SK-N-SH treated with all-trans-retinoic acid at 6 μM for 48 hours (cell line): Measurements from ENCODE around the gene HERC6.
A peak's percentile ranks its signal among the peaks of the same experiment; 100 is the strongest.

Source experiments
- ATAC-seq: fragments of 200-7000 bp; cut with Tn5 transposase; 3 replicates; pipeline ENCODE4 v1.9.1; 2020; ENCODE audit warnings: mild to moderate bottlenecking, moderate library complexity
- BACH2 ChIP-seq: fragments of 250-450 bp; sonication (Bioruptor Pico); IDR thresholded peaks from 2 replicates; pipeline ENCODE4 v1.9.0; 2021; ENCODE audit warnings: mild to moderate bottlenecking, borderline replicate concordance
- CSDC2 ChIP-seq: fragments of 250-450 bp; sonication (Bioruptor Pico); IDR thresholded peaks from 2 replicates; pipeline ENCODE4 v1.5.0; 2020; ENCODE audit warnings: mild to moderate bottlenecking, moderate library complexity
- CSRNP3 ChIP-seq: fragments of 250-450 bp; sonication (Bioruptor Pico); IDR thresholded peaks from 2 replicates; pipeline ENCODE4 v1.5.1; 2021; ENCODE audit warnings: mild to moderate bottlenecking, moderate library complexity
- ISL1 ChIP-seq: fragments of 250-450 bp; sonication (Bioruptor Pico); IDR thresholded peaks from 2 replicates; pipeline ENCODE4 v2.1.2; 2022; ENCODE audit warnings: mild to moderate bottlenecking, moderate library complexity
- POU6F1 ChIP-seq: fragments of 250-450 bp; sonication (Bioruptor Pico); IDR thresholded peaks from 2 replicates; pipeline ENCODE4 v1.8.0; 2021; ENCODE audit warnings: low read depth, mild to moderate bottlenecking, moderate library complexity, borderline replicate concordance
- TCF4 ChIP-seq: fragments of 250-450 bp; sonication (Bioruptor Pico); IDR thresholded peaks from 2 replicates; pipeline ENCODE4 v1.8.0; 2021; ENCODE audit warnings: mild to moderate bottlenecking, moderate library complexity, borderline replicate concordance
- TOX ChIP-seq: fragments of 250-450 bp; sonication (Bioruptor Pico); IDR thresholded peaks from 2 replicates; pipeline ENCODE4 v1.8.0; 2021; ENCODE audit warnings: mild to moderate bottlenecking, moderate library complexity, borderline replicate concordance
- ZC3H10 ChIP-seq: fragments of 250-450 bp; sonication (Bioruptor Pico); IDR thresholded peaks from 2 replicates; pipeline ENCODE4 v1.5.1; 2021; ENCODE audit warnings: mild to moderate bottlenecking, moderate library complexity
- ZFP3 ChIP-seq: fragments of 250-450 bp; sonication (Bioruptor Pico); IDR thresholded peaks from 2 replicates; pipeline ENCODE4 v1.5.0; 2020; ENCODE audit warnings: mild to moderate bottlenecking, moderate library complexity
- ZFP30 ChIP-seq: fragments of 450-650 bp; formaldehyde crosslinking; IDR thresholded peaks from 2 replicates; pipeline ENCODE4 v1.5.0; 2022; ENCODE audit warnings: mild to moderate bottlenecking, moderate library complexity
- ZNF565 ChIP-seq: fragments of 450-650 bp; formaldehyde crosslinking; conservative IDR thresholded peaks from 2 replicates; pipeline ENCODE4 v1.5.0; 2020; ENCODE audit warnings: low read depth, mild to moderate bottlenecking, moderate library complexity
- ZNF70 ChIP-seq: fragments of 450-650 bp; formaldehyde crosslinking; IDR thresholded peaks from 2 replicates; pipeline ENCODE4 v1.5.0; 2020; ENCODE audit warnings: mild to moderate bottlenecking, moderate library complexity
- ZNF8 ChIP-seq: fragments of 450-650 bp; formaldehyde crosslinking; IDR thresholded peaks from 2 replicates; pipeline ENCODE4 v1.5.0; 2020; ENCODE audit warnings: mild to moderate bottlenecking, moderate library complexity
- TF ChIP-seq, protein P1 (sequence below): fragments of 250-450 bp; sonication (Bioruptor Pico); IDR thresholded peaks from 2 replicates; pipeline ENCODE4 v1.5.0; 2020; ENCODE audit warnings: mild to moderate bottlenecking, moderate library complexity
- TF ChIP-seq, protein P2 (sequence below): fragments of 250-450 bp; sonication (Bioruptor Pico); IDR thresholded peaks from 2 replicates; pipeline ENCODE4 v1.8.0; 2020; ENCODE audit warnings: mild to moderate bottlenecking, moderate library complexity, borderline replicate concordance

Gene HERC6

GRCh38 chr4:88452912-88453311 is 74.3 kb downstream of the HERC6 start:
- ATAC-seq, result no peak
- TF ChIP-seq POU6F1 (CRISPR knock-in tag) (no peak), CSRNP3 (CRISPR knock-in tag) (no peak), ZFP3 (CRISPR knock-in tag) (no peak), ISL1 (CRISPR knock-in tag) (no peak), ZNF70 (CRISPR knock-in tag) (no peak), TOX (CRISPR knock-in tag) (no peak), ZNF565 (no peak), ZC3H10 (CRISPR knock-in tag) (no peak), BACH2 (CRISPR knock-in tag) (no peak)
- TF ChIP-seq, protein P1, sequence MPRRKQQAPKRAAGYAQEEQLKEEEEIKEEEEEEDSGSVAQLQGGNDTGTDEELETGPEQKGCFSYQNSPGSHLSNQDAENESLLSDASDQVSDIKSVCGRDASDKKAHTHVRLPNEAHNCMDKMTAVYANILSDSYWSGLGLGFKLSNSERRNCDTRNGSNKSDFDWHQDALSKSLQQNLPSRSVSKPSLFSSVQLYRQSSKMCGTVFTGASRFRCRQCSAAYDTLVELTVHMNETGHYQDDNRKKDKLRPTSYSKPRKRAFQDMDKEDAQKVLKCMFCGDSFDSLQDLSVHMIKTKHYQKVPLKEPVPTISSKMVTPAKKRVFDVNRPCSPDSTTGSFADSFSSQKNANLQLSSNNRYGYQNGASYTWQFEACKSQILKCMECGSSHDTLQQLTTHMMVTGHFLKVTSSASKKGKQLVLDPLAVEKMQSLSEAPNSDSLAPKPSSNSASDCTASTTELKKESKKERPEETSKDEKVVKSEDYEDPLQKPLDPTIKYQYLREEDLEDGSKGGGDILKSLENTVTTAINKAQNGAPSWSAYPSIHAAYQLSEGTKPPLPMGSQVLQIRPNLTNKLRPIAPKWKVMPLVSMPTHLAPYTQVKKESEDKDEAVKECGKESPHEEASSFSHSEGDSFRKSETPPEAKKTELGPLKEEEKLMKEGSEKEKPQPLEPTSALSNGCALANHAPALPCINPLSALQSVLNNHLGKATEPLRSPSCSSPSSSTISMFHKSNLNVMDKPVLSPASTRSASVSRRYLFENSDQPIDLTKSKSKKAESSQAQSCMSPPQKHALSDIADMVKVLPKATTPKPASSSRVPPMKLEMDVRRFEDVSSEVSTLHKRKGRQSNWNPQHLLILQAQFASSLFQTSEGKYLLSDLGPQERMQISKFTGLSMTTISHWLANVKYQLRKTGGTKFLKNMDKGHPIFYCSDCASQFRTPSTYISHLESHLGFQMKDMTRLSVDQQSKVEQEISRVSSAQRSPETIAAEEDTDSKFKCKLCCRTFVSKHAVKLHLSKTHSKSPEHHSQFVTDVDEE (CRISPR knock-in tag), result no peak
- TF ChIP-seq, protein P2, sequence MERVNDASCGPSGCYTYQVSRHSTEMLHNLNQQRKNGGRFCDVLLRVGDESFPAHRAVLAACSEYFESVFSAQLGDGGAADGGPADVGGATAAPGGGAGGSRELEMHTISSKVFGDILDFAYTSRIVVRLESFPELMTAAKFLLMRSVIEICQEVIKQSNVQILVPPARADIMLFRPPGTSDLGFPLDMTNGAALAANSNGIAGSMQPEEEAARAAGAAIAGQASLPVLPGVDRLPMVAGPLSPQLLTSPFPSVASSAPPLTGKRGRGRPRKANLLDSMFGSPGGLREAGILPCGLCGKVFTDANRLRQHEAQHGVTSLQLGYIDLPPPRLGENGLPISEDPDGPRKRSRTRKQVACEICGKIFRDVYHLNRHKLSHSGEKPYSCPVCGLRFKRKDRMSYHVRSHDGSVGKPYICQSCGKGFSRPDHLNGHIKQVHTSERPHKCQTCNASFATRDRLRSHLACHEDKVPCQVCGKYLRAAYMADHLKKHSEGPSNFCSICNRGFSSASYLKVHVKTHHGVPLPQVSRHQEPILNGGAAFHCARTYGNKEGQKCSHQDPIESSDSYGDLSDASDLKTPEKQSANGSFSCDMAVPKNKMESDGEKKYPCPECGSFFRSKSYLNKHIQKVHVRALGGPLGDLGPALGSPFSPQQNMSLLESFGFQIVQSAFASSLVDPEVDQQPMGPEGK (CRISPR knock-in tag), result no peak
- TF ChIP-seq, all 23 proteins: peak for 0

DNA sequence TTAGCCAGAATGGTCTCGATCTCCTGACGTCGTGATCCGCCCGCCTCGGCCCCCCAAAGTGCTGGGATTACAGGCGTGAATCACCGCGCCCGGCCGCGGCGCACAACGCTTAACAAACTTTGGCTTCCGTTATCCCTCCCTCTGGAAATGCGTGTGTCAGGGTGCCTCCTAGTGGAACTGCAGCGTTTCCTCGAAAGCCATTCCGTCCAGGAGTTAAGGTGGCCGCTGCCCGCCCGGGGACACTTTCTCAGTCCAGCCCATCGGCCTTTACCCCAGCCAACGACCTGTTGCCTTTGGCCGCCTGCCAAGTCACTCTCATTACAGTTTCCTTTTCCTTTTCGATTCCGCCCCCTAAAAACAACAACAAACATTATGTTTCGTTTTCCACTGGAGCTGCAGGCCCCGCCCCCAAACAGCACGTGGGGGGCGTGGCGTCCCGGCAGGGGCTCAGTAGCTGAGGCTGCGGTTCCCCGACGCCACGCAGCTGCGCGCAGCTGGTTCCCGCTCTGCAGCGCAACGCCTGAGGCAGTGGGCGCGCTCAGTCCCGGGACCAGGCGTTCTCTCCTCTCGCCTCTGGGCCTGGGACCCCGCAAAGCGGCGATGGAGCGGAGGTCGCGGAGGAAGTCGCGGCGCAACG is 78.1 kb downstream of the HERC6 start, which contains the start of gene HERC5:
HERC5 (plus strand) TSS at position 450 of the 637 bp plus-strand sequence; CDS start at position 601, 151 bp downstream.
- TF ChIP-seq ZFP3 (CRISPR knock-in tag) (peak; percentile 46; the same call in 1 of the 2 replicates), CSRNP3 (CRISPR knock-in tag) (no peak), ZFP30 (CRISPR knock-in tag) (0 out of 2 replicates have a peak, but pooled peaks have one; percentile 25), TCF4 (CRISPR knock-in tag) (0 out of 2 replicates have a peak, but pooled peaks have one; percentile 24), ZNF8 (CRISPR knock-in tag) (no peak), CSDC2 (0 out of 2 replicates have a peak, but pooled peaks have one; percentile 23), BACH2 (CRISPR knock-in tag) (no peak)
- TF ChIP-seq, protein P2 (CRISPR knock-in tag), result 0 out of 2 replicates have a peak, but pooled peaks have one; percentile 34
- peak; percentile 96 for ATAC-seq
